Adipose tissue (tissue), 3 donors: Measurements from ENCODE around the gene TAS2R42. TPM values are rescaled to one million over a fixed set of nuclear protein-coding genes. Genes with fewer than 3 reads are reported as not detected.

Experiments used
- H3K27ac ChIP-seq: one replicate; pipeline ENCODE4 v1.5.1; 2013; ENCODE audit warnings: low read depth, low read length
- WGBS, 3 donors: extraction: QIAGEN DNeasy Blood & Tissue Kit; methylation state at CpG; one replicate each; pipeline ENCODE4 v1.1.7; 2013; 5-methylcytosine and 5-hydroxymethylcytosine counted together
- polyA plus RNA-seq, 3 donors: library from polyadenylated mRNA; stranded (reverse); fragments of 200-250 nt; gene quantifications; one replicate each; pipeline ENCODE4 v1.2.3, GENCODE V29; 2013
- donor health status: healthy with polysubstance abuse.
- donor health status: Bipolar disorder and iron deficiency.
- donor health status: healthy.

TAS2R42 gene
- polyA plus RNA-seq, 3 donors, result not detected

DNA sequence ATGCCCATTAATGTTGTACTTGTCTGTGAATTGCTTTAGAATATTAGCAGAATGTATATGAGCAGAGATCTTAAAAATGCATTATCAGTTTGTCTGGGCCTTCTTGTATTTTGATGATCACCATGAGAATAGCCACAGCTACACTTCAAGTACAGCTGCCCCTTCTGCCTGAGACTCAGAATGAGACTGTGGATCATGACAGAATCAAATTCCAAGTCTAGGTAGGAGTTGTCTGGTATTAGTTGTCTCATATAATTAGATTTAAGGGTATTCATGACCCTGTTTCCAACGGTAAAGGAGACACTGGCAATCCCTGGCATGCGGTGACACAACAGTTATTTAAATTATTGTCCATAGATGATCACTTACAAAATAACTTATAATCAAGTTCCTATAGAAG is 34.0 kb downstream of the TAS2R42 start:
- WGBS, 3 donors, result 92 to 97% (median 93%) methylated on average over 2 of the region's 2 CpGs
- no peak overlapping the region for H3K27ac ChIP-seq

GRCh38 chr12:11150832-11151231 is 35.9 kb downstream of the TAS2R42 start:
- WGBS, 3 donors, result 9 to 61% (median 46%) methylated on average over 1 of the region's 1 CpG

DNA sequence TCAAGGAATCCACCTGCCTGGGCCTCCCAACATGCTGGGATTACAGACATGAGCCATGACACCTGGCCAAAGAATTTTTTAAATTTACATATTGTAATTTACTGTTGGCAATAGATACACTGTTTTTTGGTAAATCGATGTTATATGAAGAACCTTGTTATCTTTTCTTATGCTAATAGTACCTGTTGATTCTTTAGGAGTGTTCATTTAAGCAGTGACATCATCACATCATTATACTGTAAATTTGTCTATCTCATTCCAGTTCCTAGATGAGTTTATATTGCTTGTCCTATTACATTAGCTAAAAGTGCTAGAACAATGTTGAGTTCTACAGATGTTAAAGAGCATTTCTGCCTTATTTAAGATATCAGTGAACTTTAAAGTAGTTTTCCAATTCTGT is 39.3 kb downstream of the TAS2R42 start:
- no peak overlapping the region for H3K27ac ChIP-seq
- 100% methylated on average over 1 of the region's 1 CpG for WGBS, 3 donors

More at GRCh38 chr12:11150832-11151231, 35.9 kb downstream of the TAS2R42 start:
- no peak overlapping the region for H3K27ac ChIP-seq

- H3K27ac ChIP-seq, result no peak overlapping the region
- WGBS, 3 donors, result 78 to 92% (median 90%) methylated on average over 5 of the region's 5 CpGs
Measured at GRCh38 chr12:11144297-11144696, 42.4 kb downstream of the TAS2R42 start.

- no peak overlapping the region for H3K27ac ChIP-seq
- 49 to 78% (median 73%) methylated on average over 2 of the region's 2 CpGs for WGBS, 3 donors
Measured at GRCh38 chr12:11143352-11143751, 43.4 kb downstream of the TAS2R42 start.

GRCh38 chr12:11136075-11136474 is 50.7 kb downstream of the TAS2R42 start:
- H3K27ac ChIP-seq, result no peak overlapping the region
- 37 to 87% (median 76%) methylated on average over 2 of the region's 2 CpGs for WGBS, 3 donors

Other genes with a start within 250 kb of the TAS2R42 start
- under 1 TPM in 2 of 3 donors, not detected in 1; 0.28 to 0.46 TPM for gene TAS2R14, start 247.7 kb downstream of the TAS2R42 start, polyA plus RNA-seq
- gene TAS2R50, start 200.0 kb downstream of the TAS2R42 start, polyA plus RNA-seq, result under 1 TPM in 2 of 3 donors, not detected in 1; 0.06 to 0.67 TPM
- under 1 TPM in 2 of 3 donors, not detected in 1; 0.09 to 0.28 TPM for gene TAS2R20, start 188.6 kb downstream of the TAS2R42 start, polyA plus RNA-seq
- under 1 TPM in 1 of 3 donors, not detected in 2; 0.14 TPM for gene TAS2R19, start 164.3 kb downstream of the TAS2R42 start, polyA plus RNA-seq
- under 1 TPM; 0.06 to 0.67 (median 0.12) TPM for gene TAS2R31, start 155.5 kb downstream of the TAS2R42 start, polyA plus RNA-seq
- gene TAS2R46, start 124.6 kb downstream of the TAS2R42 start, polyA plus RNA-seq, result not detected
- gene TAS2R43, start 94.6 kb downstream of the TAS2R42 start, polyA plus RNA-seq, result not detected
- under 1 TPM in 1 of 3 donors, not detected in 2; 0.03 TPM for gene TAS2R30, start 52.3 kb downstream of the TAS2R42 start, polyA plus RNA-seq
- gene SMIM10L1, start 15.7 kb downstream of the TAS2R42 start, polyA plus RNA-seq, result 10 to 100 TPM in 1 of 3 donors, 1 to 10 TPM in 2; 2.8 to 10.3 (median 6.6) TPM
- not detected for gene PRB3, start 82.8 kb upstream of the TAS2R42 start, polyA plus RNA-seq
- not detected for gene PRB4, start 123.5 kb upstream of the TAS2R42 start, polyA plus RNA-seq
- not detected for gene PRB2, start 208.6 kb upstream of the TAS2R42 start, polyA plus RNA-seq